Measurements from ENCODE around the gene C5.
"Not testable (repeated sequence)": the region's sequence is repeated elsewhere in the genome, so short reads cannot be mapped to it uniquely, and the experiment has no call there.

Gene C5

GRCh38 chr9:121048618-121049017 lies 1.5 kb downstream of the C5 start:
- DNase-seq (ENCODE audit: low read depth in 1 of 2, low spot score in 1 of 2): no peak

GRCh38 chr9:121048175-121048574 lies 1.9 kb downstream of the C5 start:
- no peak for DNase-seq (ENCODE audit: low read depth in 1 of 2, low spot score in 1 of 2)

GRCh38 chr9:121038804-121039203 lies 11.3 kb downstream of the C5 start:
- no peak for DNase-seq (ENCODE audit: low read depth in 1 of 2, low spot score in 1 of 2)

- DNase-seq (ENCODE audit: low read depth in 1 of 2, low spot score in 1 of 2): no peak
Observed at GRCh38 chr9:121038362-121038761, 11.7 kb downstream of the C5 start.

- DNase-seq (ENCODE audit: low read depth in 1 of 2, low spot score in 1 of 2): not testable (repeated sequence)
Observed at GRCh38 chr9:121035717-121036116, 14.4 kb downstream of the C5 start.

- no peak for DNase-seq (ENCODE audit: low read depth in 1 of 2, low spot score in 1 of 2)
Observed at GRCh38 chr9:121034529-121034928, 15.5 kb downstream of the C5 start.

GRCh38 chr9:121029469-121029868 lies 20.6 kb downstream of the C5 start:
- no peak for DNase-seq (ENCODE audit: low read depth in 1 of 2, low spot score in 1 of 2)

GRCh38 chr9:121028285-121028684 lies 21.8 kb downstream of the C5 start:
- DNase-seq (ENCODE audit: low read depth in 1 of 2, low spot score in 1 of 2): not testable (repeated sequence)

- DNase-seq (ENCODE audit: low read depth in 1 of 2, low spot score in 1 of 2): no peak
Observed at GRCh38 chr9:121026768-121027167, 23.3 kb downstream of the C5 start.

- DNase-seq (ENCODE audit: low read depth in 1 of 2, low spot score in 1 of 2): no peak
Observed at GRCh38 chr9:121026260-121026691, 23.8 kb downstream of the C5 start.

- no peak for DNase-seq (ENCODE audit: low read depth in 1 of 2, low spot score in 1 of 2)
Observed at GRCh38 chr9:121024237-121024636, 25.8 kb downstream of the C5 start.

GRCh38 chr9:121023064-121023463 lies 27.0 kb downstream of the C5 start:
- no peak for DNase-seq (ENCODE audit: low read depth in 1 of 2, low spot score in 1 of 2)

GRCh38 chr9:121021301-121021700 lies 28.8 kb downstream of the C5 start:
- no peak for DNase-seq (ENCODE audit: low read depth in 1 of 2, low spot score in 1 of 2)

GRCh38 chr9:121019273-121019672 lies 30.8 kb downstream of the C5 start:
- DNase-seq (ENCODE audit: low read depth in 1 of 2, low spot score in 1 of 2): no peak

- no peak for DNase-seq (ENCODE audit: low read depth in 1 of 2, low spot score in 1 of 2)
Observed at GRCh38 chr9:121013911-121014310, 36.2 kb downstream of the C5 start.

GRCh38 chr9:121009650-121010049 lies 40.4 kb downstream of the C5 start:
- DNase-seq (ENCODE audit: low read depth in 1 of 2, low spot score in 1 of 2): no peak

- no peak for DNase-seq (ENCODE audit: low read depth in 1 of 2, low spot score in 1 of 2)
Observed at GRCh38 chr9:120999317-120999716, 50.8 kb downstream of the C5 start.

- no peak for DNase-seq (ENCODE audit: low read depth in 1 of 2, low spot score in 1 of 2)
Observed at GRCh38 chr9:120998111-120998510, 52.0 kb downstream of the C5 start.

GRCh38 chr9:120997502-120997901 lies 52.6 kb downstream of the C5 start:
- no peak for DNase-seq (ENCODE audit: low read depth in 1 of 2, low spot score in 1 of 2)

GRCh38 chr9:120996409-120996808 lies 53.7 kb downstream of the C5 start:
- no peak for DNase-seq (ENCODE audit: low read depth in 1 of 2, low spot score in 1 of 2)

- no peak for DNase-seq (ENCODE audit: low read depth in 1 of 2, low spot score in 1 of 2)
Observed at GRCh38 chr9:120989065-120989464, 61.0 kb downstream of the C5 start.

- no peak for DNase-seq (ENCODE audit: low read depth in 1 of 2, low spot score in 1 of 2)
Observed at GRCh38 chr9:120985819-120986222, 64.3 kb downstream of the C5 start.

- no peak for DNase-seq (ENCODE audit: low read depth in 1 of 2, low spot score in 1 of 2)
Observed at GRCh38 chr9:120983259-120983837, 66.7 kb downstream of the C5 start.

- DNase-seq (ENCODE audit: low read depth in 1 of 2, low spot score in 1 of 2): no peak
Observed at GRCh38 chr9:120982836-120983235, 67.2 kb downstream of the C5 start.
